Activated T-cell treated with anti-CD3 and anti-CD28 coated beads, Interleukin-2, amount 50 U/mL, for 48 hours (primary cell): Measurements from ENCODE around the gene TMEM44.
"Not testable (repeated sequence)": the region's sequence is repeated elsewhere in the genome, so short reads cannot be mapped to it uniquely, and the experiment has no call there.

Source experiments
- DNase-seq, 2 experiments: peaks; one replicate each; pipeline ENCODE4 v3.0.0-alpha.2; 2020

The TMEM44 gene

GRCh38 chr3:194638991-194639605 is 5.9 kb upstream of the TMEM44 start:
- DNase-seq = peak in 1 of 2 experiments; percentile 10

- DNase-seq = peak in 1 of 2 experiments; percentile 10
Observed at GRCh38 chr3:194637541-194638400, 4.6 kb upstream of the TMEM44 start.

GRCh38 chr3:194637066-194637465 is 3.8 kb upstream of the TMEM44 start:
- peak in 1 of 2 experiments; percentile 12 for DNase-seq

GRCh38 chr3:194632809-194633348 is 340 bp downstream of the TMEM44 start:
- DNase-seq = no peak

GRCh38 chr3:194632226-194632808 is 902 bp downstream of the TMEM44 start:
- no peak for DNase-seq

- no peak for DNase-seq
Observed at GRCh38 chr3:194631696-194632095, 1.5 kb downstream of the TMEM44 start.

- not testable (repeated sequence) for DNase-seq
Observed at GRCh38 chr3:194630681-194631080, 2.5 kb downstream of the TMEM44 start.

GRCh38 chr3:194624956-194625355 is 8.3 kb downstream of the TMEM44 start:
- no peak for DNase-seq

GRCh38 chr3:194623449-194624290 is 9.5 kb downstream of the TMEM44 start:
- DNase-seq = no peak

- DNase-seq = no peak
Observed at GRCh38 chr3:194622621-194623340, 10.4 kb downstream of the TMEM44 start.

- DNase-seq = no peak
Observed at GRCh38 chr3:194621947-194622346, 11.3 kb downstream of the TMEM44 start.

- DNase-seq = no peak
Observed at GRCh38 chr3:194620196-194620595, 13.0 kb downstream of the TMEM44 start.

GRCh38 chr3:194619741-194620140 is 13.5 kb downstream of the TMEM44 start:
- DNase-seq = no peak

GRCh38 chr3:194618858-194619608 is 14.2 kb downstream of the TMEM44 start:
- no peak for DNase-seq

- DNase-seq = no peak
Observed at GRCh38 chr3:194617827-194618226, 15.4 kb downstream of the TMEM44 start.

GRCh38 chr3:194617143-194617671 is 16.0 kb downstream of the TMEM44 start:
- no peak for DNase-seq

- DNase-seq = no peak
Observed at GRCh38 chr3:194615226-194615625, 18.0 kb downstream of the TMEM44 start.

GRCh38 chr3:194612221-194612620 is 21.0 kb downstream of the TMEM44 start:
- no peak for DNase-seq

- DNase-seq = no peak
Observed at GRCh38 chr3:194610689-194611088, 22.5 kb downstream of the TMEM44 start.

- DNase-seq = no peak
Observed at GRCh38 chr3:194609601-194610000, 23.6 kb downstream of the TMEM44 start.

GRCh38 chr3:194608981-194609380 is 24.2 kb downstream of the TMEM44 start:
- DNase-seq = no peak
